Natural killer cell treated with Interleukin-12 subunit alpha and Interleukin-12 subunit beta and Interleukin-15 and Interleukin-18, amount 100 ng/mL, for 72 hours (primary cell): Measurements from ENCODE around the gene ZC3H18. TPM values are rescaled to one million over a fixed set of nuclear protein-coding genes. Genes with fewer than 3 reads are reported as not detected.

Source experiments
- ATAC-seq, 2 donors: fragments of 150-1000 bp; cut with Tn5 transposase in 1 of 2; sonication (Bioruptor Pico), chemical (Tn5 transposase) in 1 of 2; 2 replicates each; pipeline ENCODE4 v1.10.0; 2021
- DNase-seq: peaks from one replicate; pipeline ENCODE4 v3.0.0; 2022; ENCODE audit warnings: low spot score
- H3K27ac Mint-ChIP-seq, 2 donors: 1 replicate in 1 of 2; 2 replicates in 1 of 2; pipeline ENCODE4 v1.8.0; 2022; ENCODE audit warnings: mixed read lengths in 2 of 2, mild to moderate bottlenecking in 1 of 2, moderate library complexity in 1 of 2
- H3K27me3 Mint-ChIP-seq, 2 donors: 1 replicate in 1 of 2; 2 replicates in 1 of 2; pipeline ENCODE4 v1.8.0; 2022; ENCODE audit warnings: mixed read lengths in 2 of 2
- H3K36me3 Mint-ChIP-seq: one replicate; pipeline ENCODE4 v1.8.0; 2022; ENCODE audit warnings: mixed read lengths
- H3K4me1 Mint-ChIP-seq, 2 donors: 1 replicate in 1 of 2; 2 replicates in 1 of 2; pipeline ENCODE4 v1.8.0; 2022; ENCODE audit warnings: low read depth in 2 of 2, mixed read lengths in 2 of 2, mild to moderate bottlenecking in 1 of 2
- H3K4me3 Mint-ChIP-seq: one replicate; pipeline ENCODE4 v1.8.0; 2022; ENCODE audit warnings: mixed read lengths
- H3K9me3 Mint-ChIP-seq: 2 replicates; pipeline ENCODE4 v1.8.0; 2022; ENCODE audit warnings: mixed read lengths
- total RNA-seq, 2 donors: library from RNA; stranded (reverse); gene quantifications; one replicate each; pipeline ENCODE4 v1.2.3, GENCODE V29; 2022

ZC3H18 gene
- total RNA-seq, 2 donors from 2014 or later = 85.0 to 148 TPM

GRCh38 chr16:88649924-88650748 is 79.9 kb downstream of the ZC3H18 start:
- peak; percentile 73 for DNase-seq
- no peaks in the 10 kb centered on the region for H3K36me3 Mint-ChIP-seq
- H3K9me3 Mint-ChIP-seq = no peaks in the 10 kb centered on the region
- no peaks in the 10 kb centered on the region for H3K27me3 Mint-ChIP-seq
- peak overlapping the region; percentile 87 for H3K4me3 Mint-ChIP-seq
- H3K4me1 Mint-ChIP-seq = peaks cover 29 to 35% of the 10 kb centered on the region in 2 donors
- H3K27ac Mint-ChIP-seq = peak overlapping the region; percentile 90 to 94
- peak; percentile 16 to 17 for ATAC-seq

- Mint-ChIP-seq H3K36me3 (no peaks in the 10 kb centered on the region), H3K9me3 (no peaks in the 10 kb centered on the region), H3K4me1 (peaks cover 29 to 33% of the 10 kb centered on the region in 2 donors), H3K4me3 (peak within 1 kb of the TSS; percentile 87), H3K27ac (peak within 1 kb of the TSS; percentile 90 to 94), H3K27me3 (no peaks in the 10 kb centered on the region)
- DNase-seq (peak; percentile 93), ATAC-seq (peak; percentile 92 to 93)
These were observed 80.6 kb downstream of the ZC3H18 start, which contains the start of gene CYBA for GRCh38 chr16:88650749-88651275. Gene CYBA, minus strand, starts transcription at chr16:88651053. Its CDS starts 40 bp downstream, at chr16:88651013.

GRCh38 chr16:88651276-88651988 is 81.2 kb downstream of the ZC3H18 start:
- peak; percentile 95 for DNase-seq
- peaks cover 29 to 36% of the 10 kb centered on the region in 2 donors for H3K4me1 Mint-ChIP-seq
- peak overlapping the region; percentile 87 for H3K4me3 Mint-ChIP-seq
- no peaks in the 10 kb centered on the region for H3K36me3 Mint-ChIP-seq
- no peaks in the 10 kb centered on the region for H3K9me3 Mint-ChIP-seq
- peak overlapping the region; percentile 90 to 94 for H3K27ac Mint-ChIP-seq
- no peaks in the 10 kb centered on the region for H3K27me3 Mint-ChIP-seq
- peak; percentile 91 to 93 for ATAC-seq

GRCh38 chr16:88651989-88652761 is 82.0 kb downstream of the ZC3H18 start:
- peak overlapping the region; percentile 90 to 94 for H3K27ac Mint-ChIP-seq
- peaks cover 29 to 36% of the 10 kb centered on the region in 2 donors for H3K4me1 Mint-ChIP-seq
- H3K4me3 Mint-ChIP-seq = no peak overlapping the region
- ATAC-seq (no peak), DNase-seq (no peak)
- no peaks in the 10 kb centered on the region for H3K27me3 Mint-ChIP-seq
- no peaks in the 10 kb centered on the region for H3K9me3 Mint-ChIP-seq
- no peaks in the 10 kb centered on the region for H3K36me3 Mint-ChIP-seq

- ATAC-seq (no peak), DNase-seq (no peak)
- H3K4me1 Mint-ChIP-seq = peaks cover 29 to 36% of the 10 kb centered on the region in 2 donors
- H3K36me3 Mint-ChIP-seq = no peaks in the 10 kb centered on the region
- H3K27ac Mint-ChIP-seq = peak overlapping the region; percentile 90 to 94
- H3K9me3 Mint-ChIP-seq = no peaks in the 10 kb centered on the region
- peak overlapping the region; percentile 61 for H3K4me3 Mint-ChIP-seq
- no peaks in the 10 kb centered on the region for H3K27me3 Mint-ChIP-seq
These were observed 82.5 kb downstream of the ZC3H18 start for GRCh38 chr16:88652762-88653063.

- Mint-ChIP-seq H3K4me3 (peak overlapping the region; percentile 61), H3K9me3 (no peaks in the 10 kb centered on the region), H3K36me3 (no peaks in the 10 kb centered on the region), H3K27ac (peak overlapping the region; percentile 68 to 90), H3K4me1 (peaks cover 29 to 36% of the 10 kb centered on the region in 2 donors), H3K27me3 (no peaks in the 10 kb centered on the region)
- ATAC-seq = no peak
- no peak for DNase-seq
These were observed 82.9 kb downstream of the ZC3H18 start for GRCh38 chr16:88653101-88653500.

GRCh38 chr16:88653596-88654362 is 83.6 kb downstream of the ZC3H18 start:
- H3K9me3 Mint-ChIP-seq = no peaks in the 10 kb centered on the region
- peaks cover 29 to 36% of the 10 kb centered on the region in 2 donors for H3K4me1 Mint-ChIP-seq
- ATAC-seq = no peak
- no peak for DNase-seq
- H3K27me3 Mint-ChIP-seq = no peaks in the 10 kb centered on the region
- peak overlapping the region; percentile 68 to 90 for H3K27ac Mint-ChIP-seq
- H3K36me3 Mint-ChIP-seq = no peaks in the 10 kb centered on the region
- H3K4me3 Mint-ChIP-seq = peak overlapping the region; percentile 61

- H3K36me3 Mint-ChIP-seq = no peaks in the 10 kb centered on the region
- peak overlapping the region; percentile 17 for H3K4me3 Mint-ChIP-seq
- ATAC-seq (no peak), DNase-seq (no peak)
- peak overlapping the region in 1 of 2 donors; percentile 90 for H3K27ac Mint-ChIP-seq
- no peaks in the 10 kb centered on the region for H3K9me3 Mint-ChIP-seq
- H3K4me1 Mint-ChIP-seq = peaks cover 23 to 30% of the 10 kb centered on the region in 2 donors
- no peaks in the 10 kb centered on the region for H3K27me3 Mint-ChIP-seq
These were observed 84.3 kb downstream of the ZC3H18 start for GRCh38 chr16:88654363-88655052.

- Mint-ChIP-seq H3K9me3 (no peaks in the 10 kb centered on the region), H3K4me1 (peaks cover 23 to 31% of the 10 kb centered on the region in 2 donors), H3K27me3 (no peaks in the 10 kb centered on the region), H3K36me3 (no peaks in the 10 kb centered on the region), H3K4me3 (peak overlapping the region; percentile 17), H3K27ac (peak overlapping the region in 1 of 2 donors; percentile 54)
- no peak for ATAC-seq
- DNase-seq = no peak
These were observed 85.0 kb downstream of the ZC3H18 start for GRCh38 chr16:88655053-88655732.

GRCh38 chr16:88655733-88656281 is 85.6 kb downstream of the ZC3H18 start:
- ATAC-seq (no peak), DNase-seq (no peak)
- no peak overlapping the region for H3K27ac Mint-ChIP-seq
- no peaks in the 10 kb centered on the region for H3K27me3 Mint-ChIP-seq
- no peak overlapping the region for H3K4me3 Mint-ChIP-seq
- H3K4me1 Mint-ChIP-seq = peaks cover 23 to 33% of the 10 kb centered on the region in 2 donors
- H3K36me3 Mint-ChIP-seq = no peaks in the 10 kb centered on the region
- H3K9me3 Mint-ChIP-seq = no peaks in the 10 kb centered on the region

- ATAC-seq (no peak), DNase-seq (no peak)
- Mint-ChIP-seq H3K4me3 (no peak overlapping the region), H3K9me3 (no peaks in the 10 kb centered on the region), H3K4me1 (peaks cover 23 to 32% of the 10 kb centered on the region in 2 donors), H3K36me3 (no peaks in the 10 kb centered on the region), H3K27ac (no peak overlapping the region), H3K27me3 (no peaks in the 10 kb centered on the region)
These were observed 86.2 kb downstream of the ZC3H18 start for GRCh38 chr16:88656291-88656980.
